HG03139 (cell line): Measurements from ENCODE around the gene PDZRN3.

Experiments
- ATAC-seq: cut with Tn5 transposase; IDR thresholded peaks from one replicate; pipeline ENCODE4 v1.9.1; 2021; ENCODE audit not compliant: unreplicated experiment

PDZRN3 gene

DNA sequence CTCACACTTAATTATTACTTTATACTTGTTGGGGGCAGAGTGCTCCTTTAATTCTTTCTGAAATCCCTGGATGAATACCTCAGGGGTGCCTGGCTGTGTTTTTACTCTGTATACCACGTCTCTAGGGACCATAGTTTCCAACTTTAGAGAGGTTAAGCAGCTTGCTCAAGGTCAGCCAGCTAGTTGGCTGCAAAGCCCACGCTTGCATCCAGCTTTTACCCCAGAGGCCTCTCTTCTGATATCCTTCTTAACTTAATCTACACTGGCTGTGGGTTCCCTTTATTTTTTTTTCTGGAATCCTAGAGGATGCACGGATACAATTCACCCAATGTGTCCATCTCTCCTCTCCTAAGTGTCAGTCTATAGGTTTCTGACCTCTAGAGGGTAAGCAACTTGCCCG, 1.4 kb downstream of the PDZRN3 start:
- no peak for ATAC-seq

DNA sequence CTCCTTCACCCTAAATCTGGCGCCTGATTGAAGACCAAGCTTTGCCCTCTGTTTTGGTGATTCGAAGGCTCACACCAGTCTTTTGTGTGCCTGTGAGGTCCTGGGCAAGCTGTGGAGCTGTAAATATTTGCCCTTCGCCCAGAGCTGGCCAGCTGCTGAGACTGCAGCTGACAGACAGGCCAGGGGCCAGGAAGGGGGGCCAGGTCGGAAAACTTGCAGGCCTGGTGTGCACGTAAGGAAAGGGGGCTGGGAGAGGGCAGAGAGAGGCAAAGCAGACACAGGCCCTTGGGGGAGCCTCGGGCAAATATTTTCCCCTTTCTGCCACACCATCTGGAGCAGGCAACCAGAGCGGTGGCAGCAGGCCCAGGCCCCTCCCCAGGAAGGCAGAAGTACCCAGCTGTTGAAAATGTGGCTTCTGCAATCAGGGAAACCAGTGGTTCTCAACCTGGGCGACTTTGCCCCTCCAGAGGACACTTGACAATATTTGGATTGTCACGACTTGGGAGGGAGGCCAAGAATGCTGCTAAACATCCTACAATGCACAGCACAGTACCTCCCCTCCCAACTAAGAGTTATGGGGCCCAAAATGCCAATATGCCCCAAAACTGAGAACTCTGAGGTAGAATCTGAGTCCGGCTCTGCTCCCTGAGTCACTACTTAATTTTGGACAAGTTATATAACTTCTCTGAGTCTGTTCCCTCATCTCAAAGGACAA, 2.5 kb downstream of the PDZRN3 start:
- ATAC-seq: no peak

DNA sequence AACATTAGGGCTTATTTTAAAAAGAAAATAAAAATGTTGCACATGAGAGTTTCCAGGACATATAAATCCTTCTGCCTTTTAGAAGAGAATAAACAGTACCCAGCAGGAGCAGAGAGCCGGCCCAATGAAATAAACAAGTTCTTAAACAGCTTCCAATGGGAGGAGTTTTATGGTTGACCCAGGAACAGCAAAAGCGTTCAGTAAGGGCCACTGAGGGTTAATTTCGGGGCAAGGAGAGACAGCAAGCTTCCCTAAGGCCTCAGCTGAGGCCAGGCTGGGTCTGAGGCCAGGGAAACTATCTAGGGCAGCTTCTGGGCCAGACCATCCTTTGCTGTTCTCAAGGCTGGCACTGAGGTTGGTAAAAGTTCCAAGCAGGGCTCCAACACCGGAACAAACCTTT, 3.4 kb downstream of the PDZRN3 start:
- no peak for ATAC-seq

DNA sequence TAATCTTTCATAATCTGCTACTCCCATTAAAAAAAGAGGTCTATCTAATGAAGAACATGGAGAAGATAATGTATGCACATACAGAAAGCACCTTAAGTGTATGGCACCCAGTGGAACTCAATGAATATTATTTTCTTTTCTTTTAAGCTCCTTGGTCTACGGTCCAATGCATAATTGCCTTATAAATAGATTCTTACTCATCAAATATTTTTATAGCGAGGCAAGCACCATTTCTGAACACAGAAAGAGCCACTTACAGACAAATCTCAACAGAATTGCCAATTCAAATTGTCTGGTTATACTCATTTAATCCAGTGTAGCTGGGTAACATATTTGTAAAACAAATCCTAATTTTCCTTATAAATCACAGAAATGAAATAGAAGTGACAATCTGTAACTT, 6.3 kb downstream of the PDZRN3 start:
- no peak for ATAC-seq

DNA sequence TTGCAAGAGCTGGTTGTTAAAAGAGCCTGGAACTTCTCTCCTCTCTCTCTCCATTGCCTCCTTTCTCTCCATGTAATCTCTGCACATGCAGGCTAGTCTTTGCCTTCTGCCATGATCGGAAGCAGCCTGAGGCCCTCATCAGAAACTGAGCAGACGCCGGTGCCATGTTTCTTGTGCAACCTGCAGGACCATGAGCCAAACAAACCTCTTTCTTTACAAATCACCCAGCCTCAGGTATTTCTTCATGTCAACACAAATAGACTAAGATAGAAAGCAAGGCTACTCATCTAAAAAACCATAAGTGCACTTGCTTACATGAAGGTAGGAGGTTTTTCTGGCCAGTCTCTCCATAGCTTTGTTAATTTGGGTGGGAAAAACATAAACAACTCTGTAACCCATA, 8.7 kb downstream of the PDZRN3 start:
- ATAC-seq: no peak

DNA sequence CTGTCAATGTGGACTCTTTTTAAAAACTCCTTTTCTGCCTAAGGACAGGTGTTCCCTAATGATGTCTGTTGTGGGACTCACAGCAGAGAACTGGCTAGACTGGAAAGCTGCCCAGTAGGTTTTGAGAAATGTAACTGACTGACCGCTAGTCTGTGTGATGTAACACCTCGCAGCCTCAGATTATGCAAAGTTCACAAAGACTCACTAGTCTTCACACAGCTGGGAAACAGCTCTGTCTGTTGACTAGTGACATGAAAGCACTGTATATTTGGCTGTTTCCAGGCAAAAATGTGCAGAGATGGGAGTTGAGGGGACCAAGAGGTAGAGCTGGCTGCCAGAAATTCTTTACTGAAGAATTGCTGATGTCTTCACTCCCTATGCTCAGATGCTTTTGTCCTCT, 10.3 kb downstream of the PDZRN3 start:
- no peak for ATAC-seq

DNA sequence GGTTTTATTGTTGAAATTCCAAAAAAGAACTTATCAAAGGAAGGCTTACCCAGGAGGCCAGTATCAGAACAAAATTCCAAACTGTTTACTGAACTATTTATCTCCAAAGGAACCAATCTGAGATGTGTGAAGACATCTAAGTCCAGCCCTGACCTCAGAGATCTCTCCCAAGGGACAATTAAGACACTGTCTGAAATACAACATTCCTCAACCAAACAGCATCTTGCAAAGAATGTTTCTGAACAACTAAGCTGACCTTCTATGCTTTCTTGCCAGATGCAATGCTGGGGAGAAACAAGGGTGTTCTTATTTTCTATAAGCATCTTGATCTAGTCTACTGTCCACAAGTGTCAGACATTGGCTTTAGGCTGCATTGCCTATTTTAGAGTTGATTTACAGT, 13.6 kb downstream of the PDZRN3 start:
- no peak for ATAC-seq

DNA sequence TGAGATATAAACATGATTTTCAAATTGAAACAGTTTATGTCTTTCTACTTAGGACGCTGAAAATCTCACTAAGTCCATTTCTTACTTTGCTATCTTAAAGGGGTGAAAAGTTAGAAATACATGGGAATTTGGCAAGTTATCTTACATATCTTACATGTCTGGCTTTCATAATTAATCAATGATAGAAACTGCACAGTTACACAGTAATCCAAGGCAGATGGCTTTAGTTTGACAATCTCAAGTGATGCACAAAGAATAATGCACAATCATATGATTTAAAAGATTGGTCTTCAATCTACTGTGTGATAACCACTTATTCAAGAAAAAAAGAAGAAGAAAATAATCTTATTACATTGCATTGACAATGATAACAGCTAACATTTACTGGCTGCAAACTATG, 14.2 kb downstream of the PDZRN3 start:
- no peak for ATAC-seq

DNA sequence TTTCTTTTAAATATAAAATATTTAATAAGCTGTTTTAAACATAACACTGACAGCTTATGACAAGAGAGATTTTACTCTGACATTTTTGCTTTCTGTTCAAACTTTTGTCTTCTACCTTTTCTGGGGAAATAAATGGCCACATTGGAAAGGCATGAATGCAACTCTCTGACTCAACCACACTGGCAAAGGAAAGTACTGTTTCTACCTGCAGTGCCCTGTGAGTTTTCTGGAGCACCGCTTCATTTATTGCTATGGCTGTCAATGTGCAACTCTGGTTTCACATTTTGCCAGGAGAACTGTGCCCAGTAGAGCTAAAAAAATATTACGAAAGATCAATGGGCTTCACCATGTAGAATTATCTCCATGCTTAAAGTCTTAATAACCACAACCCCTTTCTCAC, 15.1 kb downstream of the PDZRN3 start:
- ATAC-seq: no peak

DNA sequence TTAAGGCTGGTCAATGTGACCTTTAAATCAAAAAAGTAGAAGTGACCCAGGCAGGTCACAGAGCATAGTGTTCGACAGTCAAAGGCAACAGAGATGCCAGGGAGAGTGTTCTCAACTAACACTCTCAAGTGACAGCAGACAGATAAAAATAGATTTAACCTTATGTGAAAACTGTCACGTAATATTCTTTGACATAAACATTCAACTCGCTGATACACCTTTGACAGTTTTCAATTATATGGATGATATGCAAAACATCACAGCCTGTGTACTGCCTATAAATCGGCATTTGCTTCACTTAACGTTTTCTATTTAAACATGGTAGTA, 15.5 kb downstream of the PDZRN3 start:
- ATAC-seq: no peak

DNA sequence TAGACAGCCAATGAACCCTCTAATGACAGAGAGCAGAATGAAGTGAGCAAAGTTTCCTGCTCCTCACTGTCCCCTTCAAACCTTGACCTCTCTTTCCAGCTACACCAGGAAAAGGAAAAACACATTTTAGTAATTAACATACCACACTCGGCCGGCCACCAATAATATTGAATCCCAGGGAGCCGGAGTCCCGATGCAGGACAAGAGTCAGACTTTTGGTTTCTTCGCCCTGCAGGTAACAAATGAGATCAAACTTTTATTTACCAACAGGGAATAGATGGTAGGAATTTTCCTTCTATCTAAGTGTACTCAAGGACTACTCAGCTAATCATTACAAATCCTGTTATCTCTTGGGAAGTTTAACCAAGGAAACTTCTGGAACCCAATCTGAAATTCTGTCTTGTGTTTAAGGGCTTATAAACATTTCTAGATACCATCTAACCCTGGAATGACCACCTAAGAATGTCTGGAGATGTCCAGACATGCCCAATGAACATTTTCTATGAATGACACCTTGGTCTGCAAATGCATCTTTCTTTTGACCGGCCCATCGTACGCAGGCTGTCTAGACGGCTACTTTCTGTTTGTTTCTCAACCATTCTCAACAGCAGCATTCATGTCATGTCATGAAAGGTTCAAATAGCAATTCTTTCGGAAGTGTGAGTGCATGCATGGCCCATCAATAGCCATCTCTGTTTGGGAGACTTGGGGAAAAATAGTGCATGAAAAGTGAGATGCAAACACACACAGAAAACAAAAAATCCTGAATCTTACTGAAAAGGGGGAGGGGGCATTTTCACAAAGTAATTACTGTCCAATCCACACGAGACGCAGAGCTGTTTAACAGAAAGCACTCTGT, 16.1 kb downstream of the PDZRN3 start:
- ATAC-seq: no peak

DNA sequence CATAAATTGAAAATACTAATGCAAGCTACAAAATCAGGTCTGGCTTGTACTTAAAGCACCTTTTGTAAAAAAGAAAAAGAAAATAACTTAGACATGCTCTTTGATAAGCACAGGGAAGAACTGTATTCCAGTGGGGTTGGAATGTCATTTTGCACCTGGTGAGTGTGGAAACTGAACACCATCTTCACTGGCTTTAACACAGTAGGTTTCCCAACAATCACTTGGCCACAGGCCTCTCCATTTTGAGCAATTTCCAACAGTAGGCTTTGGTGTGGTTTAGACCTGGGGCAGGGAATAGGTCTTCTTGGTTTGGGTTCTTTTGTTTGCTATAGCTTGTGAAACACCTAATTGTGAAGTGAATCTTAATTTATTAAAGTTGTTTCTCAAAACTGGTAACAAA, 18.9 kb downstream of the PDZRN3 start:
- no peak for ATAC-seq

DNA sequence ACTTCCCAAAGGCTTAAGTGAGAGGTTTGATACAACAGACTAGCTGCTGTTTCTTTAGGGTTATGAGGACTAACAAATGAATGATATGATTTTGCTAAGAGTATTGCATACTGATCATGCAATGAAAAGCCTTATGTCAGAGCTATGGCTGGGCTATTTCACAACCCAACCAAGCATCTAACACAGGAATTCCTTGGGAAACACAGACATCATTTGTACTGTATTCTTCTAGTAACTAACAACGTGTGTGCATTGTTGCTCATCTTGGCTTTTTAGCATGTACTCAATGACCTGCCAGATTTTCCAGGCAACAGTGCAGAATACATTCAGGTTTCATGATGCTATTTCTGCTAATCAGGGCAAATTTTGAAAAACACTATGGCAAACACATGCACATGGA, 19.3 kb downstream of the PDZRN3 start:
- ATAC-seq: no peak

DNA sequence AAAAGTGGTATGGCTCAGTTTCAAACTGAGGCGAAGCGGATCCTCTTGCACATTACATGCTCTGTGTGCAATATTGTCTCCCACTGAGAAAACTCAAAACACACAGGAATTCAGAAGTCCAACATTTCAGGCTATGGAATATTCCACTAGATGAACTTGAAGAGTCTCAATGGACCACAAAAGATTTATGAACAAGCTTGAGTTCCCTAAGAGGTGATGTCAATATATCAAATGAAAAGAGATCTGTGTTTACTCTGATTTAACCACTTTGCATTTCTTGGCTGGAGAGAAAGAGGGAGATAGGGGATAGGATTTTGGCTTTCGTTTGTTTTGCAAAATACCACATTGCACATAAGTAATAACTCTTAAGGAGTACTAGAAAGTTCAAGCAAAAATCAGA, 20.3 kb downstream of the PDZRN3 start:
- ATAC-seq: no peak

DNA sequence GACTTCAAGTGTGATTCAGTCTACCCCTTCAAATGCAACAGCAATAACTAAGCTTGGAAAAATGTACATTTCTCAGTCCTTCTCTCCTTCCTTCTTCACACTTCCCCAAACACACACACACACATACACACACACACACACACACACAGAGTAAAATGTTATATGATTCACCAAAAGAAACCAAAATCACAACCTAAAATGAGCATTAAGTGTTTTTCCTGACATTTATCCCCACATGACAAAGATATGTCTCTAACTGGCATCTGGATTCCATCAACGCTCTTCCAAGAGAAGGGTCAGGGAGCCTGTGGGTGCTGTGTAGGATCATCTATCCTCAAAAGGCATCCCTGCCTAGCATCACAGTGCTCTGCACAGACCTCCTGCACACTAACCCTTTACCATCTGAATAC, 21.0 kb downstream of the PDZRN3 start:
- no peak for ATAC-seq

DNA sequence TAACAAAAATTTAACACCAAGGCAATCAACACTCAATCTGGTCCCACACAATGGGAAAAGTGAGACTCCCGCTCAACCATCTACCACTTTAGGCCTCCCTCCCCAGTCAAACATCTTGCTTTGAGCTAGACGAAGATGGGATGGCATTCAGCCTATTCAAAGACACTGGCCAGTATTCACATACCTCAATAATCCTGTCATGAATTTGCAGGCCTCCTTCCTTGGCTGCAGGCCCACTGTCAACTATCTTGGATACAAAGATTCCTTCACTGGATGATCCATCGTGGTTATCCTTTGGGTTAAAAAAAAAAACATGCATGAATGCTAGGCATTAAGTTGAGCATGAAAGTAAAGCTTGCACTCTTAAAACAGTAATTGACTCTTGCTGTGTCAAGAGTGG, 22.6 kb downstream of the PDZRN3 start:
- no peak for ATAC-seq

DNA sequence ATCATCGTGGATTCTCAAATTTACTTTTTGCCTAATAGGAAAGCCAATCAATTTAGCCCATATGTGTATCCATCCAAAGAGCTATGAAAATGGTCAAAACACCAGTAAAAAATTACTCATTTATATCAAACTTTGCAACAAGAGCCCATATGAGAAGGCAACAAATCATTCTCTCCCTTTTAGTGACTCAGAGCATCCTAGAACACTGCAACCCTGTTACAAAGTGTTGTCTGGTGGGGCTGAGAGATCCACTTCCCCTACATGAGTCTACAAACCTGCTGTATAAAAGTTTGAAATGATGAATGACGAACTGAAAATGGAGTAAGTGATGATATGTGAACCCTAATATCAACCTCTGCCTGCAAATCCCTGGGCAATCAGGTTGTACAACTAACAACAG, 23.3 kb downstream of the PDZRN3 start:
- no peak for ATAC-seq

DNA sequence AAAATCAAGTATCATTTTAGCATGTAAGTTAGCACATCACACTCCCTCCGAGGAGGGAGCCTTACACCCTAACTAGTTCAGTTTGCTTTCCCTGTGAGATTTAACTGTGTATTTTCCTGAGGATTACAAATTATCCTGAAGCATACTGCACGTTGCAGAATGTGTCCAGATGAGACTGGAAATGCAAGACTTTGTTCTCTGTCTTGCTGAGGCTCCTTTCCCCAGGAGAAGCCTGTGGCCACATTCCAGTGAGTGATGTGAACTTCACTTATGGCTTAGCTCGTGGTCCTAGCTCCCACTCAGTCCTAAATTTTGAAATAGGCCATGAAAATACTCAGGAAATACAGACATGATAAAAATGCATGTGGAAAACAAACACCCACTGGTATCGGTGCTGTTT, 23.7 kb downstream of the PDZRN3 start:
- no peak for ATAC-seq

DNA sequence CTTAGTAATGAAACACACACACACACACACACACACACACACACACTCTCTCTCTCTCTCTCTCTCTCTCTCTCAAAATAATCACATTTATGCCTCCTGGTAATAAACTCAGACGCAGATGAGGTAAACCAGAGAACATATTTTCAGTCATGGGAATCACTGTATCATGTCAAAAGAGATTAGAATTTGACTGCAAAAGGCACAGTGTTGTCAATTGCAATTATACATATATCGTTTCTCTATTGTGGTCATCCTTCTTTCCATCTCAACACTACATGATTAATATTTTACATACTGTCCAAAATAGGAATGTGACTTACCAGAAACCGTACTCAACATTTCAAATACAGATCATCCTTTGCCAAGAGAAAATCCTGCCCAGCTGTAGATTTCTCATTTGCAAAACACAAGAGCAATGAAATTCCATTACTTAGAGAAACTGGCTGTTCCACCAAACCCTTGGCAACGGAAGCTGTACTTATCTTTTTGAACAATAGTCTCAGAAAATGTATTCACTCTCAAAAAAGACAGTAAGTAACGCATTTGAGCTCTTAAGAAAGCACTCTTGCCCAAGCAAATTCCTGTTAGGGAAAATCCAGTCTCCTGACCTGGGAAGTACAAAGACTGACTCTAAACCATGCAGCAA, 24.3 kb downstream of the PDZRN3 start:
- ATAC-seq: no peak

DNA sequence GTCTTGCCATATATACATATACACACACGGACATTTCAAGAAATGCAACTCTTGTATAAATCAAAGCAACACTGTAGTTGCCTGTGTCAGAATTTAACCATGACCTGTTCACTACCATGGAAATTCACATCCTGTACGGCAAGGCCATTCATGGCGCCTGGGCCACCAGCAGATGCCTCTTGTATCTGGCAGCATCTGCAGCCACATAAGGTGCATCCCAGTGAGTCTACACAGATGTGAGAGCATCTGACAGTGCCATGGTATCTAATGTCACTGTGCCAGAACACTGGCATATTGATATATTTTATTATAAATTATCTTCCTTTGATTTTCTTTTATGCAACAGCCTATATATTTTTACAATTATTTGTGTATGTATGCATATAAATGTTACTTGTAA, 25.1 kb downstream of the PDZRN3 start:
- ATAC-seq: no peak

DNA sequence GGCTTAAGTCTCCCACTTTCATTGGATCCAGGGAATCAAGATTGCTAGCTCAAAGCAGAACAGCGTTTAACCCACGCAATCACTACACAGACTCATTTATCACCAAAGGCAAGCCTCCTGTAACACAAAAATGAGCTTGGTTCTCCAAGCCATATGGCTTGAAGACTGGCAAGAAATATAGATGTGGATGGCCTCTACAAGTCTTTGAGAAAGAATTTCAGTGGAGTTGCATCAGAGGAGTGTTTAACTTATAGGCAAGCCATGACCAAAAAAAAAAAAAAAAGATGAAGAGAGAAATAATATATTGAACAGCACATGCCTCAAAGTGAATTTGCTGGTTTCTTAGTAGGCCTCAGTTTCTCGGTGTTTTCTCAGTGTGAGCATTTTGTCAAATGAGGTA, 27.3 kb downstream of the PDZRN3 start:
- no peak for ATAC-seq
